ENCODE measurements around the gene ENO4. TPM values are rescaled to one million over a fixed set of nuclear protein-coding genes. Genes with fewer than 3 reads are reported as not detected.

ENO4 gene
- total and polyA plus RNA-seq, 2 experiments from 2014 or later: 0.24 to 0.44 TPM

GRCh38 chr10:116829711-116830110 is 19.6 kb upstream of the ENO4 start:
- H3K4me2 ChIP-seq: no peak overlapping the region
- H3K36me3 Mint-ChIP-seq (ENCODE audit: low read depth): no peaks in the 10 kb centered on the region
- H3K27me3 Mint-ChIP-seq (ENCODE audit: insufficient read depth, low read depth, poor library complexity): peaks cover 6% of the 10 kb centered on the region
- H4K20me1 ChIP-seq (replicated peaks; ENCODE audit: insufficient read depth): no peaks in the 10 kb centered on the region
- H3K27ac ChIP-seq (ENCODE audit: low read depth): no peak overlapping the region
- H3K9me2 ChIP-seq (ENCODE audit: insufficient read depth): no peaks in the 10 kb centered on the region
- no peaks in the 10 kb centered on the region for H3K27me3 ChIP-seq (ENCODE audit: insufficient read depth)
- H2AFZ ChIP-seq: no peak overlapping the region
- no peaks in the 10 kb centered on the region for H3K36me3 ChIP-seq (ENCODE audit: insufficient read depth)
- H3K27ac Mint-ChIP-seq: no peak overlapping the region
- DNase-seq (ENCODE audit: low spot score) (no peak), ATAC-seq (no peak)
- H3F3A ChIP-seq (replicated peaks; ENCODE audit: low read depth): no peaks in the 10 kb centered on the region
- H3K4me1 ChIP-seq (ENCODE audit: insufficient read depth): peaks cover 28% of the 10 kb centered on the region
- H3K79me2 ChIP-seq (replicated peaks; ENCODE audit: insufficient read depth): no peaks in the 10 kb centered on the region
- no peak overlapping the region for H3K4me3 ChIP-seq
- no peak for TF ChIP-seq ZNF114 (CRISPR knock-in tag; IDR thresholded peaks at IDR 0.05)
- TF ChIP-seq NANOG (IDR thresholded peaks at IDR 0.05; ENCODE audit: borderline replicate concordance): no peak
- no peak for TF ChIP-seq ZNF331 (CRISPR knock-in tag; IDR thresholded peaks at IDR 0.05; ENCODE audit: low read depth)
- no peak for TF ChIP-seq REST (IDR thresholded peaks at IDR 0.05; ENCODE audit: unreplicated experiment)
- TF ChIP-seq ETS1 (IDR thresholded peaks at IDR 0.05): no peak
- no peak for TF ChIP-seq ZNF462 (CRISPR knock-in tag; IDR thresholded peaks at IDR 0.05)
- TF ChIP-seq JUNB (IDR thresholded peaks at IDR 0.05; ENCODE audit: unreplicated experiment): no peak
- no peak for TF ChIP-seq CREB1 (CRISPR knock-in tag; IDR thresholded peaks at IDR 0.05; ENCODE audit: low read depth)
- no peak for TF ChIP-seq EZH2 (IDR thresholded peaks at IDR 0.05; ENCODE audit: low read depth, unreplicated experiment)
- TF ChIP-seq STAT1 (IDR thresholded peaks at IDR 0.05; ENCODE audit: unreplicated experiment): no peak
- no peak for TF ChIP-seq CTCF (conservative IDR thresholded peaks at IDR 0.05; ENCODE audit: low read depth in 2 of 2)
- no peak for TF ChIP-seq EZH2phosphoT487 (IDR thresholded peaks at IDR 0.05; ENCODE audit: unreplicated experiment)
- no peak for TF ChIP-seq POLR2AphosphoS5 (IDR thresholded peaks at IDR 0.05; ENCODE audit: low read depth)
- H3K4me1 Mint-ChIP-seq: peaks cover 36% of the 10 kb centered on the region
- no peaks in the 10 kb centered on the region for H3K9me3 Mint-ChIP-seq
- no peak overlapping the region for H3K4me3 Mint-ChIP-seq
